SK-N-MC (cell line): ENCODE results near the gene RTL9.

Experiments
- DNase-seq: peaks from one replicate; pipeline ENCODE4 v3.0.0-alpha.2; 2011; ENCODE audit warnings: low read depth, low spot score
- H3K27ac ChIP-seq: fragments of 200-600 bp; sonication (generic); 2 replicates; pipeline ENCODE4 v1.5.1; 2016; ENCODE audit warnings: mixed run types
- H3K36me3 ChIP-seq: fragments of 200-600 bp; sonication (generic); 2 replicates; pipeline ENCODE4 v1.6.1; 2017; ENCODE audit warnings: antibody characterized with exemption, low read length, mixed read lengths; ENCODE audit not compliant: insufficient read depth
- H3K4me3 ChIP-seq: fragments of 200-600 bp; sonication (generic); 2 replicates; pipeline ENCODE4 v1.5.1; 2016
- H3K9ac ChIP-seq: fragments of 200-600 bp; sonication (generic); 2 replicates; pipeline ENCODE4 v1.8.0; 2017; ENCODE audit warnings: mixed run types, mixed read lengths; ENCODE audit not compliant: insufficient read length
- H3K9me3 ChIP-seq: fragments of 200-600 bp; sonication (generic); 2 replicates; pipeline ENCODE4 v1.6.1; 2017; ENCODE audit warnings: low read depth, mild to moderate bottlenecking, antibody characterized with exemption, low read length, moderate library complexity, mixed read lengths
- EZH2 ChIP-seq: fragments of 200-600 bp; sonication (generic); IDR thresholded peaks from one replicate; pipeline ENCODE4 v1.6.1; 2017; ENCODE audit warnings: antibody characterized with exemption
- FOXP2 ChIP-seq: optimal IDR thresholded peaks from 2 replicates; pipeline ENCODE3; 2011; ENCODE audit warnings: mild to moderate bottlenecking, moderate library complexity; ENCODE audit not compliant: insufficient read depth; ENCODE audit errors: extremely low read length, control extremely low read depth
- POLR2AphosphoS5 ChIP-seq: IDR thresholded peaks from 2 replicates; pipeline ENCODE4 v1.6.1; 2012; ENCODE audit warnings: mild to moderate bottlenecking, low read depth, low read length, borderline replicate concordance

The RTL9 gene

GRCh38 chrX:110381216-110381615 lies 22.6 kb downstream of the RTL9 start:
- TF ChIP-seq POLR2AphosphoS5 (no peak), EZH2 (no peak), FOXP2 (no peak)
- Histone ChIP-seq H3K36me3 (no peaks in the 10 kb centered on the region), H3K4me3 (no peak overlapping the region)

GRCh38 chrX:110383414-110383813 lies 24.8 kb downstream of the RTL9 start:
- H3K9ac ChIP-seq: no peak overlapping the region
- H3K36me3 ChIP-seq: no peaks in the 10 kb centered on the region
- TF ChIP-seq POLR2AphosphoS5 (no peak), FOXP2 (no peak), EZH2 (no peak)
- H3K4me3 ChIP-seq: no peak overlapping the region
- H3K27ac ChIP-seq: no peak overlapping the region
- DNase-seq: no peak
- H3K9me3 ChIP-seq: no peaks in the 10 kb centered on the region

More at GRCh38 chrX:110381216-110381615, 22.6 kb downstream of the RTL9 start:
- no peak overlapping the region for H3K9ac ChIP-seq
- no peak overlapping the region for H3K27ac ChIP-seq
- DNase-seq: no peak
- no peaks in the 10 kb centered on the region for H3K9me3 ChIP-seq

GRCh38 chrX:110384490-110384889 lies 25.8 kb downstream of the RTL9 start:
- Histone ChIP-seq H3K4me3 (no peak overlapping the region), H3K9ac (no peak overlapping the region), H3K9me3 (no peaks in the 10 kb centered on the region), H3K27ac (no peak overlapping the region), H3K36me3 (no peaks in the 10 kb centered on the region)
- no peak for TF ChIP-seq FOXP2
- TF ChIP-seq EZH2: no peak
- TF ChIP-seq POLR2AphosphoS5: no peak
- no peak for DNase-seq

- H3K36me3 ChIP-seq: no peaks in the 10 kb centered on the region
- no peak overlapping the region for H3K4me3 ChIP-seq
- no peak for DNase-seq
- TF ChIP-seq POLR2AphosphoS5 (no peak), FOXP2 (no peak), EZH2 (no peak)
- no peak overlapping the region for H3K9ac ChIP-seq
- no peak overlapping the region for H3K27ac ChIP-seq
- H3K9me3 ChIP-seq: no peaks in the 10 kb centered on the region
Measured at GRCh38 chrX:110389570-110389969, 30.9 kb downstream of the RTL9 start.

- TF ChIP-seq POLR2AphosphoS5 (no peak), FOXP2 (no peak), EZH2 (no peak)
- Histone ChIP-seq H3K36me3 (no peaks in the 10 kb centered on the region), H3K27ac (no peak overlapping the region), H3K4me3 (no peak overlapping the region), H3K9me3 (no peaks in the 10 kb centered on the region), H3K9ac (no peak overlapping the region)
- DNase-seq: no peak
Measured at GRCh38 chrX:110391086-110391485, 32.4 kb downstream of the RTL9 start.

GRCh38 chrX:110394651-110395050 lies 36.0 kb downstream of the RTL9 start:
- Histone ChIP-seq H3K36me3 (no peaks in the 10 kb centered on the region), H3K9ac (no peak overlapping the region), H3K9me3 (no peaks in the 10 kb centered on the region), H3K4me3 (no peak overlapping the region), H3K27ac (no peak overlapping the region)
- TF ChIP-seq POLR2AphosphoS5 (no peak), FOXP2 (no peak), EZH2 (no peak)
- DNase-seq: no peak

- H3K36me3 ChIP-seq: no peaks in the 10 kb centered on the region
- H3K4me3 ChIP-seq: no peak overlapping the region
- H3K9me3 ChIP-seq: no peaks in the 10 kb centered on the region
- no peak for DNase-seq
- TF ChIP-seq POLR2AphosphoS5: no peak
- H3K9ac ChIP-seq: no peak overlapping the region
- no peak overlapping the region for H3K27ac ChIP-seq
Measured at GRCh38 chrX:110395877-110396276, 37.2 kb downstream of the RTL9 start.

GRCh38 chrX:110396735-110397134 lies 38.1 kb downstream of the RTL9 start:
- Histone ChIP-seq H3K9me3 (no peaks in the 10 kb centered on the region), H3K9ac (no peak overlapping the region), H3K27ac (no peak overlapping the region), H3K4me3 (no peak overlapping the region), H3K36me3 (no peaks in the 10 kb centered on the region)
- TF ChIP-seq POLR2AphosphoS5: no peak
- no peak for TF ChIP-seq EZH2
- TF ChIP-seq FOXP2: no peak
- no peak for DNase-seq

- Histone ChIP-seq H3K4me3 (no peak overlapping the region), H3K9me3 (no peaks in the 10 kb centered on the region), H3K27ac (no peak overlapping the region), H3K9ac (no peak overlapping the region), H3K36me3 (no peaks in the 10 kb centered on the region)
- no peak for TF ChIP-seq POLR2AphosphoS5
- DNase-seq: no peak
Measured at GRCh38 chrX:110397339-110397738, 38.7 kb downstream of the RTL9 start.

- Histone ChIP-seq H3K9me3 (no peaks in the 10 kb centered on the region), H3K9ac (no peak overlapping the region), H3K36me3 (no peaks in the 10 kb centered on the region), H3K4me3 (no peak overlapping the region), H3K27ac (no peak overlapping the region)
- no peak for DNase-seq
- no peak for TF ChIP-seq POLR2AphosphoS5
- no peak for TF ChIP-seq FOXP2
- no peak for TF ChIP-seq EZH2
Measured at GRCh38 chrX:110397904-110398303, 39.3 kb downstream of the RTL9 start.
